Lower leg skin (tissue), 4 donors: ENCODE measurements around the gene SCYGR2. TPM values are rescaled to one million over a fixed set of nuclear protein-coding genes. Genes with fewer than 3 reads are reported as not detected.

Experiments
- DNase-seq, 2 donors: peaks; one replicate each; pipeline ENCODE4 v3.0.0-alpha.2; 2019; ENCODE audit warnings: low spot score in 2 of 2
- H3K4me3 ChIP-seq: fragments of 200-600 bp; sonication (generic); 2 replicates; pipeline ENCODE4 v1.5.1; 2017; ENCODE audit warnings: mild to moderate bottlenecking, low read depth; ENCODE audit not compliant: poor library complexity, severe bottlenecking
- CTCF ChIP-seq, 3 donors: fragments of 450-650 bp; IDR thresholded peaks; one replicate each; pipeline ENCODE4 v1.5.1; 2016; ENCODE audit warnings: antibody characterized with exemption in 3 of 3, mild to moderate bottlenecking in 3 of 3, moderate library complexity in 2 of 3
- POLR2A ChIP-seq, 2 donors: fragments of 450-650 bp; IDR thresholded peaks; one replicate each; pipeline ENCODE4 v1.6.1; 2016 to 2017; ENCODE audit warnings: antibody characterized with exemption in 2 of 2, mild to moderate bottlenecking in 1 of 2, moderate library complexity in 1 of 2
- WGBS, 2 donors: methylation state at CpG; one replicate each; pipeline ENCODE4 v1.1.5; 2018; 5-methylcytosine and 5-hydroxymethylcytosine counted together
- intact Hi-C: fragments of 100-400 bp; cut with DNase I; formaldehyde crosslinking; loops from one replicate; pipeline ENCODE4 v1.15.0; 2023; ENCODE audit warnings: low total_unique reads
- total RNA-seq, 4 donors: library from RNA; depleted of rRNA; stranded (reverse); fragments of >200 nt; gene quantifications; one replicate each; pipeline ENCODE4 v1.1.0, GENCODE V29; 2016

SCYGR2 gene
- total RNA-seq, 4 donors from 2014 or later: 12.5 TPM; not detected in 3

DNA sequence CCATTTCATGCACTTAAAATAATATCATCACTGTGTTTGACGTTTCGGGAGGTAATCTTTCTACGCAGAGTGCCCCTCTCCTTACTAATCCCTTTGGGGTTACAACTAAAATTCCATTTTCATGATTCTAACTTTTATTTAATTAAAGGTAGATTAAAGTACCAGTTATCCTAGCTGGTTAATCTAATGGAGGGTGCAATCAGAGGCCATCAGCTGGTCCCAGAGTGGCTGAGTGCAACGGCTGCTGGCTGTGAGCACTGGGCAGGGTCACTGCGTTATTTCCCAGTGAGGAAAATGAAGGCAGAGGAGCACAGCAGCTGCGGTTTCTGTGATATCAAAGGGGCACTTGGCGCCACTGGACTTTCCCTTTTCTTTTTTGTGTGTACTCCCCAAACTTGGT, 30.7 kb downstream of the SCYGR2 start:
- intact Hi-C loops: no loop called here
- WGBS, 2 donors: 71 to 82% methylated on average over 7 of the region's 7 CpGs
- H3K4me3 ChIP-seq: no peak overlapping the region
- TF ChIP-seq CTCF (IDR thresholded peaks at IDR 0.05) (no peak), POLR2A (IDR thresholded peaks at IDR 0.05) (no peak)
- no peak for DNase-seq

- intact Hi-C loops: no loop called here
- WGBS, 2 donors: 84 to 87% methylated on average over 3 of the region's 3 CpGs
These were observed 31.6 kb downstream of the SCYGR2 start for GRCh38 chr2:227630322-227630721.

GRCh38 chr2:227632827-227633226, 34.1 kb downstream of the SCYGR2 start:
- no peak overlapping the region for H3K4me3 ChIP-seq
- intact Hi-C loops: no loop called here
- DNase-seq: no peak
- WGBS, 2 donors: 84 to 87% methylated on average over 6 of the region's 6 CpGs
- TF ChIP-seq POLR2A (IDR thresholded peaks at IDR 0.05) (no peak), CTCF (IDR thresholded peaks at IDR 0.05) (no peak)

More at GRCh38 chr2:227630322-227630721, 31.6 kb downstream of the SCYGR2 start:
- no peak overlapping the region for H3K4me3 ChIP-seq
- DNase-seq: no peak
- TF ChIP-seq CTCF (IDR thresholded peaks at IDR 0.05): no peak
- no peak for TF ChIP-seq POLR2A (IDR thresholded peaks at IDR 0.05)

DNA sequence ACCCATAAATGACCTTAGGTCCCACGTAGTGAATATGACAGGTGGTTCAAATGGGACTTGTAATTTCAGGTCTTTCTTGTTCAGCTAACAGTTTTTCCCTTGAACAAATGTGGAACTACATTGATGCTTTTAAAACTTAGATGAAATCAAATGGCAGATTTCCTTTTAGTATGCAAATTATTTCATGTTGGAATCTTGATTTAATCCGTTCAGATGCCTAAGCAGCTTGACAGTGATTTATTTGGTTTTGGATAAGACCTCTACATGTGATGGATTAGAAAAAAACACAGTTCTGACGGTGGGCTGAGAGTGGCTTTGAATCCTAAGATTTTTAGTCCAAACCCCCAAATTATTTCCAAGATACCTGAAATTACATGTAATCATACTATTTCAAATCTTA, 35.5 kb downstream of the SCYGR2 start:
- 41 to 57% methylated on average over 3 of the region's 3 CpGs for WGBS, 2 donors
- DNase-seq: no peak

GRCh38 chr2:227642656-227643055, 44.0 kb downstream of the SCYGR2 start:
- 34 to 40% methylated on average over 2 of the region's 2 CpGs for WGBS, 2 donors
- TF ChIP-seq POLR2A (IDR thresholded peaks at IDR 0.05) (no peak), CTCF (IDR thresholded peaks at IDR 0.05) (no peak)
- intact Hi-C loops: no loop called here
- DNase-seq: no peak
- H3K4me3 ChIP-seq: no peak overlapping the region

More for the DNA sequence above, 35.5 kb downstream of the SCYGR2 start:
- intact Hi-C loops: no loop called here
- H3K4me3 ChIP-seq: no peak overlapping the region
- TF ChIP-seq POLR2A (IDR thresholded peaks at IDR 0.05) (no peak), CTCF (IDR thresholded peaks at IDR 0.05) (no peak)

- WGBS, 2 donors: 81 to 88% methylated on average over 5 of the region's 5 CpGs
- H3K4me3 ChIP-seq: no peak overlapping the region
- TF ChIP-seq CTCF (IDR thresholded peaks at IDR 0.05) (no peak), POLR2A (IDR thresholded peaks at IDR 0.05) (no peak)
- intact Hi-C loops: no loop called here
- no peak for DNase-seq
These were observed 45.4 kb downstream of the SCYGR2 start for GRCh38 chr2:227643990-227644551.
